ENCODE results near the gene CASTOR1. TPM values are rescaled to one million over a fixed set of nuclear protein-coding genes. Genes with fewer than 3 reads are reported as not detected.

Gene CASTOR1
- total RNA-seq, 1 donor from 2014 or later, result 9.8 TPM

DNA sequence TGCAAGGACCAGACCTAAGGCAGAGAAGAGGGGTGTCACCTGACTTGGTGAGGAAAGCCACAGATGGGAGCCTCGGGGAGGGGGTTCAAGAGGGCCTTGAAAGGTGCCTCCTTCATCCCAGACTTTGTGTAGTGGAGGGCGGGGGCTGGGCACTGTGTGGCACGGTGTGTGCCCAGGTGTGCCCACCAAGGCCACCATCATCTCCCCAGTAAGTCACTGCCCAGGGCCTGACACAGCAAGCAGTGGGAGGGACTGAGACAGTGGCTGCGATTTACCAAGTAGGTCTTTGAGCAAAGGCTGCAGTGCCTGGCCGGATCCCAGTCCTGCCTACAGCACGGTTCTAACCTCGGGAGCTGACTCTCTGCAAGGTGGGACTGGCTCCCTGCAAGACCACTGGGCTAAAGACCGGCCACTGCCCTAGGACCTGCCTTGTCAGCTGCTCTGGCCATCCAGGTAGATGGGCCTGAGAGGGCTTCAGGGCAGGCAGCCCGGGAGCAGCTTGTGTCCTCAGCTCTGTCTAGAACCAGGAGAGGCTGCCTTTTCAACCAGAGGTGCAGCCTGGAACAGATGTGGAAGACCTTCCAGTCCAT lies 24.1 kb downstream of the CASTOR1 start:
- no peak for DNase-seq (ENCODE audit: low read depth)

- no peak for DNase-seq (ENCODE audit: low read depth)
These were observed 25.4 kb downstream of the CASTOR1 start for GRCh38 chr22:30263883-30264282.

DNA sequence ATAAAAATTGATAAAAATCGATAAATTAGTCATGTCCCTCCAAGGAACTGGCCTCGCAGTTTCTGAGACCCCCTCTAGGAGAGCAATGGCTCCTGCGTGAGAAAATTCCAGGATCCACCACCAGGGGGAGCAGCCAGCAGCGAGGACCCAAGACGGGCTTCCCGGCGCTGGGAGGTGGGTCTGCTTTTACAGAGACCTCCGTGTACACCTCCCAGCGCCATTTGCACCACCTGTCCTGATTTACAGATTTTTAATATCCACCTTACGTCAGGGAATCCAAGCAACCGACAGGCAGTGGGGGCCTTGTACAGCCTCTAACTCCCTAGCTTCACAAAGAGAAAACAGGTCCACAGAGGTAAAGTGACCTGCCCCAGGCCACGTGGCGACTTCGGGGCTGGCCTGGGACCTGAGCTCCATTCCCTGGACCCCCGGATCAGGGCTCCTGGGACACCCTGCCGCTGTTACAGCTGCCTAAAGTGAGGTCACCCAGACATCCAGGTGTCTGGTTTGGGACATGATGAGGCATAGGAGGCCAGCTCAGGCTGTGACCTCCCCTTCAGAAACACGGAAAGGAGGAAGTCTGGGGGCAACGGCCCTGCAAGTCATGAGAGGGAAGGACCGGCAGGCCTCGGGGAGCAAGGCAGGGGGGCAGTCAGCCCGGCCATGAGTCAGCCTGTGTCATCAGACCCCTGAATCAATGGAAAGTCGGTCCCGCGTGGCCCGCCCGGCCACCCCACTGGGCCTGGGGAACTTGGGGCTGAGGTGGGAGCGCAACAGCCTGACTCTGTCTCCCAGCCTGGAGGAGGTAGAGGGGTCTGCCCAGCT lies 26.2 kb downstream of the CASTOR1 start:
- DNase-seq (ENCODE audit: low read depth), result no peak

GRCh38 chr22:30262112-30262511 lies 27.2 kb downstream of the CASTOR1 start:
- no peak for DNase-seq (ENCODE audit: low read depth)

GRCh38 chr22:30261134-30261533 lies 28.2 kb downstream of the CASTOR1 start:
- DNase-seq (ENCODE audit: low read depth), result no peak

GRCh38 chr22:30260682-30261081 lies 28.6 kb downstream of the CASTOR1 start:
- DNase-seq (ENCODE audit: low read depth), result no peak

DNA sequence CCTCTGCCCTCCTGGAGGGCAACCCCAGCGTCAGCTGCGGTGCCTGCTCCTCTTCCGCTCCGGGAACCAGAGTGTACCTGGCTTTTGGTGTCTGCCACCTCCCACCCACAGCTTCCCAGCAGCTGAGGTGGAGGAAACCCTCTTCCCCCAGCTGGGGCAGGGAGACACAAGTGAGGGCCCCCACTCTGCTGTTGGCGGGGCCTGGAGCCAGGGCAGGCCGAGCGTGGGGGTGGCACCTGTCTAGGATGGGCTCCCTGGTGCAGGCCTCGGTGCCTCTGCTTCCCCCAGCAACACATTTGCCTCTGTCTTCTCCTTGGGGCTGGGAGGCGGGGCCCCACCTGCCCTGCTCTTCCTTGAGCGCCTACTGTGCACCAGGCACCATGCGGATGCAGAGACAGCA lies 29.0 kb downstream of the CASTOR1 start:
- no peak for DNase-seq (ENCODE audit: low read depth)

DNA sequence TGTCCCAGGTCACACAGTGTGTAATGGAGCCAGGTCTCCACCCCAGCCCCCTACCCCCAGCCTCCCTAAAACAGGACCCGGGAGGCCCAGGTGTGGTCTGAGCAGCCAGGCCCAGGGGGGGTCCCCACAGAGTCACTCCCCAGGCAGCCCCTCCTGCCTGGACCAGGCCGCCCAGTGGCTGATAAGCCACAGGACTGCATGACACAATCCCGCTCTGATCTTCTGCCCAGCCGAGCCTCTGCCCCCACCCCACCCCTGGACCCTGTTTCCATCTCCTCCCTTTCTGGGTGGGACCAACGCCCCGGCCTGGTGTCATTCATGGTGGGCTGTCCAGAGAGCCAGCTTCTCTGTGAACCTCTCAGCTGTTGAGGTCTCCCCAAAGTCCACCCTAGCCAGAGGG lies 35.0 kb downstream of the CASTOR1 start:
- DNase-seq (ENCODE audit: low read depth), result no peak

- peak; percentile 88 for DNase-seq (ENCODE audit: low read depth)
These were observed 36.0 kb downstream of the CASTOR1 start for GRCh38 chr22:30253205-30253852.

- peak; percentile 45 for DNase-seq (ENCODE audit: low read depth)
These were observed 36.7 kb downstream of the CASTOR1 start for GRCh38 chr22:30252411-30253204.

GRCh38 chr22:30251711-30252110 lies 37.6 kb downstream of the CASTOR1 start:
- peak; percentile 78 for DNase-seq (ENCODE audit: low read depth)

DNA sequence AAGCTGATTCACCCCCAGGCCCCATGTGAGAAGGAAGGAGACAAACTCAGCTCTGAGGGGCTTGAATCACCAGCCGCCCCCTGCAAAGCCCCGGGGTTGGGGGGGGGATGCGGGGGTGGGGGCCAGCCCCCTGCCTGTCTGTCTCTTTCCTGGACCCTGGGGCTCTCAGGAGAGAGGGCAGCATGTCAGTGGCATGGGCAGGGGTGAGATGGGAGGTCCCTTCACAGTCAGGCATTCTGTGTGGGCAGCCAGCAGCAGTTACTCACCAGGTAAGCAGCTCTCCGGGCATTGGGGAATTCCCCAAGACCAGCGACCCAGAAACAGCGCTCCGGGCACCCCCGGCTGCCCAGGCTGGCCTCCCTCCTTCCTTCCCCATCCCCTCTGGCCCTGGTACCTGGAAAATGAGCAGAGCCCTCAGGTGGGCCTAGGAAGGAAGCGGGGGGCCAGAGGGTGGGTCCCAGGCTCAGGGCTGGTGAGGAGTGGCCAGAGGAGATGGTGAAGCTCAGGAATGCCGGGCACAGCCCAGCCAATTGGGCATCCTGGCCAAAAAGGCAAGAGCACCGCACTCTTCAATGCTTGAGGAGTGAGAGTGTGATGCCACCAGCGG lies 38.5 kb downstream of the CASTOR1 start:
- peak; percentile 95 for DNase-seq (ENCODE audit: low read depth)

GRCh38 chr22:30250039-30250565 lies 39.2 kb downstream of the CASTOR1 start:
- no peak for DNase-seq (ENCODE audit: low read depth)

DNA sequence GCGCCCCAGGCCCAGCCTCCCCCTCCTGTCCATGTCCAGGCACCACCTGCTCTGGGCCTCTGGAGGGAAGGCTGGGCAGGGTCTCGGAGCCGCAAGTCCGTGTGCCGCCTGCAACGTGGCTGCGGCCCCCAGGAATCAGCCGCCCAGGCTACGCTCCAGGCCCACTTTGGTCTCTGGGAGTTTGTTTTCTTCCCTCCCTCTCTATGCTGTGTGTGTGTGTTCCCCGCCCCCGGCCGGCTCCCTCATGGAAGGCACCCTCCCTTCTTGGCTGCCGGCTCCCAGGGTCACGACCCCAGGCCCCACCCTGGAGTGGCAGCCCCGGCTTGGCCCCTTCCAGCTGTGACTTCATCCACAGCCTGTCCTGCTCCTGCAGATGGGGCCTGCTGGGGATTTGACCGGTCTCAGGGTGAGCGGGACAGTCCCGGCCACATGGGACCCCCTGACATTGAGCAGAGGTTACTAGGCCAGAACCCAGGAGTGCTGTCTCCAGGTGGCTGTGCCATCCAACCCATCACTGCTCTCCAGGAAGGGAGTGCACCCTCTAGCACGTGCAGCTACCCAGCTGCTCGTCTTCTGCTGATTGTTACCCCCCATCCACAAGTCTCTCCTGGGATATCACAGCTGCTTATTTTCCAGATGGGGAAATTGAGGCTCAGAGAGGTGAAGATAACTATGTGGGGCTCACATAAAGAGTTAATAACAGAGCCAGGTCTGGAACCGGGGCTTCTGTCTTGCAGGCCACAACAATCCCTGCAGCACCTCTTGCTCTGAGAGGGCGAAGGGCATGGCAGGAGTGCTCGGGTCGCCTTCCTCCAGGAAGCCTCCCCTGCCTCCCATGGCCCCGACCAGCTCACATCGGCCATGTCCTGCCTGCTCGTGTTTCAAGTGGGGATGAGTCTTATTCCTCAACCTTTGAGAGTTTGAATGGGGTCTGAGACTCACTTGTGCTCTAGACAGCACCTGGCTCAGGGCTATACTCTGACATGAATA lies 40.0 kb downstream of the CASTOR1 start:
- no peak for DNase-seq (ENCODE audit: low read depth)

- DNase-seq (ENCODE audit: low read depth), result no peak
These were observed 40.8 kb downstream of the CASTOR1 start for GRCh38 chr22:30248484-30248883.

DNA sequence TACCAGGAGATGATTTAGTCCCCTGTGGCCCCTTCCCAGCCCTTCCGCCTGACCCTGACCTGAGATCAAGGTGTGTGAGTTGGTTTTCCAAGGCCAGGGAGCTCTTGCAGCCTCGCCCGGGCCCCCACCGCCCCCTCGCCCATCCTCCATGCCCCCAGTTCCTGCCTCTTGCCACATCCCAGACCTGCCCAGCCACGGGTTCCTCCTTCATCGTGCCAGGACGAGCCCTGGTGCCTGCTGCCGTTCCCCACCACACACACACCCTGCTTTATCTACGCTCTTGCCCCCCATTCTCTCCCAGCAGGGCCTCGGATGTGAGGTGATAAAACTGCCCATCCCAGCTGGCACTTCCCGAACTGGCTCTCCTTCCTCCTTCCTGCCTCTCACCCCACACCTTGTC lies 41.3 kb downstream of the CASTOR1 start:
- DNase-seq (ENCODE audit: low read depth), result no peak

- no peak for DNase-seq (ENCODE audit: low read depth)
These were observed 41.7 kb downstream of the CASTOR1 start for GRCh38 chr22:30247561-30247960.

- DNase-seq (ENCODE audit: low read depth), result no peak
These were observed 42.4 kb downstream of the CASTOR1 start for GRCh38 chr22:30246814-30247376.

DNA sequence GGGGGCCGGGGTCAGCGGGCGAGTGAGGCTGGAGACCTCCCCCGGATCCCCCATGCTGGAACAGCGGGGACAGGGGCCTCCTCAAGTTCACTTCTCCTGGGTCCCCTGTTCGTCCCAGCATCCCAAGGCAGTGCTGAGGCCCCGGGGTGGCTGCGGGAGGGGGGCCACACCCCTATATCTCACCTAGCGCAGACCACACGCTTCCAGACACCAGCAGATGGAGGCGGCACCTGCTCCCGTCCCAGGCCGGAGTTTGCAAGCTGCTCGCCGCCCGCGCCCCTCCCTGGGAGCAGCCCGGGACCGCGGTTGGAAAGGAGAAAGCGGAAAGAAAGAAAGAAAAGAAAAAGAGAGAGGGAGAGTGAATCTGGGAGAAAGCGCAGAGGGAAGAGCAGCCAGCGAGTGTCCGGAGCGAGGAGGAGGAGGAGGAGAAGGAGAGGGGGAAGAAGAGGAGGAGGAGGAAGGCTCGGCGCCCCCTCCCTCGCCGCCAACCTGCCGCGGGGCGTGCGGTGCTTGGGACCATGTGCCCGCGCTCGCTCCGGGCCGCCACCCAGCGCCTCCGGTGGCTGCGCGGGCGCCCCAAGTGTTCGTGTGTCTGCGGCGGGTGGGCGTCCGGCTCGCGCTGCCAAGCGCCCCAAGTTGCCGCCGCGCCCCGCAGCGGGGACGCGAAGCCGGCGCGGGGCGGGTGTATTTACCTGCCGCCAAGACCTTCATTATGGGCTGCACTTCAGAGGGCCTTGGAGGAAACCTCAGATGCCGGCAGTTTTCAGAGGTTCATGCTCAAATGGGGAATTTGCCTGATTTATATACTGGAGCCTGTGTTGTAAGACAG lies 43.1 kb downstream of the CASTOR1 start, which contains the start of gene LIF:
Gene LIF (minus strand): TSS at position 775 of the 829 bp plus-strand sequence. CDS start 64 bp downstream, at position 711.
- DNase-seq (ENCODE audit: low read depth), result peak; percentile 56
